DMS153 (cell line): ENCODE measurements around the gene CSNK1G2.

Source experiments
- DNase-seq: peaks from one replicate; lab custom pipeline; 2025; lab: John Stamatoyannopoulos, UW

The CSNK1G2 gene

GRCh38 chr19:1941146-1942077, at the start of gene CSNK1G2:
Gene CSNK1G2 (plus strand): TSS chr19:1941172. CDS start chr19:1969773, 28,601 bp downstream.
- no peak for DNase-seq

GRCh38 chr19:1893791-1894190, 47.2 kb upstream of the CSNK1G2 start:
- DNase-seq = no peak

- no peak for DNase-seq
These were observed 44.5 kb upstream of the CSNK1G2 start for GRCh38 chr19:1896508-1896907.

- DNase-seq = no peak
These were observed 39.0 kb upstream of the CSNK1G2 start for GRCh38 chr19:1901940-1902404.

- no peak for DNase-seq
These were observed 38.0 kb upstream of the CSNK1G2 start for GRCh38 chr19:1902923-1903322.

- DNase-seq = no peak
These were observed 36.2 kb upstream of the CSNK1G2 start for GRCh38 chr19:1904860-1905109.

GRCh38 chr19:1905110-1905862, 35.7 kb upstream of the CSNK1G2 start, which contains the start of the genes ADAT3 and SCAMP4:
Gene ADAT3 (plus strand): TSS chr19:1905399. CDS start chr19:1912048, 6,649 bp downstream.
Gene SCAMP4 (plus strand): TSS chr19:1905399. CDS start chr19:1915020, 9,621 bp downstream.
- peak; percentile 85 for DNase-seq

GRCh38 chr19:1905863-1906375, 35.1 kb upstream of the CSNK1G2 start:
- DNase-seq = no peak

- DNase-seq = no peak
These were observed 33.9 kb upstream of the CSNK1G2 start for GRCh38 chr19:1906985-1907562.

GRCh38 chr19:1907563-1908363, 33.2 kb upstream of the CSNK1G2 start:
- no peak for DNase-seq

GRCh38 chr19:1908364-1908678, 32.7 kb upstream of the CSNK1G2 start:
- DNase-seq = no peak

GRCh38 chr19:1909761-1910080, 31.3 kb upstream of the CSNK1G2 start:
- no peak for DNase-seq

GRCh38 chr19:1910177-1910576, 30.8 kb upstream of the CSNK1G2 start:
- DNase-seq = no peak

- DNase-seq = no peak
These were observed 29.9 kb upstream of the CSNK1G2 start for GRCh38 chr19:1911098-1911497.

GRCh38 chr19:1911995-1912394, 29.0 kb upstream of the CSNK1G2 start:
- no peak for DNase-seq

- DNase-seq = no peak
These were observed 28.0 kb upstream of the CSNK1G2 start for GRCh38 chr19:1912760-1913505.

GRCh38 chr19:1913781-1914577, 27.0 kb upstream of the CSNK1G2 start:
- DNase-seq = no peak

- DNase-seq = no peak
These were observed 26.1 kb upstream of the CSNK1G2 start for GRCh38 chr19:1914826-1915341.

- DNase-seq = no peak
These were observed 23.8 kb upstream of the CSNK1G2 start for GRCh38 chr19:1917146-1917545.

- no peak for DNase-seq
These were observed 23.0 kb upstream of the CSNK1G2 start for GRCh38 chr19:1917926-1918325.
